ENCODE results near the gene STPG3. TPM values are rescaled to one million over a fixed set of nuclear protein-coding genes. Genes with fewer than 3 reads are reported as not detected.

STPG3 gene
- total and polyA plus RNA-seq, 3 donors from 2014 or later = 14.6 to 58.9 (median 34.1) TPM

- no peak overlapping the region for H3K4me3 ChIP-seq
- intact Hi-C loops (cut with DNase I; ENCODE audit: low total_unique reads) = no loop called here
- peaks cover 12% of the 10 kb centered on the region for H3K4me1 ChIP-seq
- no peaks in the 10 kb centered on the region for H3K9me3 ChIP-seq
- H3K27ac ChIP-seq = peak overlapping the region in 1 of 2 donors; percentile 89
- no peak for DNase-seq
- no peaks in the 10 kb centered on the region for H3K27me3 ChIP-seq
- TF ChIP-seq POLR2A (IDR thresholded peaks at IDR 0.05) (no peak), CTCF (IDR thresholded peaks at IDR 0.05) (no peak)
- WGBS, 2 donors = 82 to 90% methylated on average over 22 to 23 of the region's 24 CpGs
- H3K36me3 ChIP-seq (ENCODE audit: low read depth, missing control alignments) = no peaks in the 10 kb centered on the region
Observed at GRCh38 chr9:137275588-137276472, 24.7 kb downstream of the STPG3 start.

- intact Hi-C loops (cut with DNase I; ENCODE audit: low total_unique reads) = no loop called here
Observed at GRCh38 chr9:137276473-137277328, 25.6 kb downstream of the STPG3 start.

GRCh38 chr9:137277329-137278041 lies 26.4 kb downstream of the STPG3 start, which contains the start of gene TOR4A:
TSS of gene TOR4A (plus strand) at chr9:137277726. CDS start at chr9:137278690, 964 bp downstream.
- intact Hi-C loops (cut with DNase I; ENCODE audit: low total_unique reads) = no loop called here
- H3K9me3 ChIP-seq = no peaks in the 10 kb centered on the region
- peak within 1 kb of the TSS; percentile 40 to 59 for H3K4me3 ChIP-seq
- peak; percentile 68 for DNase-seq
- peak within 1 kb of the TSS; percentile 78 to 89 for H3K27ac ChIP-seq
- TF ChIP-seq POLR2A (IDR thresholded peaks at IDR 0.05) (no peak), CTCF (IDR thresholded peaks at IDR 0.05) (no peak)
- H3K36me3 ChIP-seq (ENCODE audit: low read depth, missing control alignments) = no peaks in the 10 kb centered on the region
- H3K4me1 ChIP-seq = peaks cover 12% of the 10 kb centered on the region
- no peaks in the 10 kb centered on the region for H3K27me3 ChIP-seq
- 20 to 42% methylated on average over 9 to 25 of the region's 25 CpGs for WGBS, 2 donors

More at GRCh38 chr9:137276473-137277328, 25.6 kb downstream of the STPG3 start:
- Histone ChIP-seq H3K36me3 (ENCODE audit: low read depth, missing control alignments) (no peaks in the 10 kb centered on the region), H3K27ac (peak overlapping the region; percentile 78 to 89), H3K9me3 (no peaks in the 10 kb centered on the region), H3K27me3 (no peaks in the 10 kb centered on the region), H3K4me1 (peaks cover 12% of the 10 kb centered on the region), H3K4me3 (peak overlapping the region in 1 of 2 donors; percentile 59)
- TF ChIP-seq CTCF (IDR thresholded peaks at IDR 0.05) (no peak), POLR2A (IDR thresholded peaks at IDR 0.05) (no peak)
- WGBS, 2 donors = 14 to 48% methylated on average over 11 to 27 of the region's 30 CpGs
- peak; percentile 83 for DNase-seq

- no peak for DNase-seq
- WGBS, 2 donors = 11 to 20% methylated on average over 3 to 44 of the region's 54 CpGs
- Histone ChIP-seq H3K36me3 (ENCODE audit: low read depth, missing control alignments) (no peaks in the 10 kb centered on the region), H3K9me3 (no peaks in the 10 kb centered on the region), H3K4me3 (peak overlapping the region; percentile 40 to 59), H3K4me1 (peaks cover 12% of the 10 kb centered on the region), H3K27me3 (no peaks in the 10 kb centered on the region), H3K27ac (peak overlapping the region; percentile 78 to 89)
- TF ChIP-seq POLR2A (IDR thresholded peaks at IDR 0.05) (no peak), CTCF (IDR thresholded peaks at IDR 0.05) (no peak)
- intact Hi-C loops (cut with DNase I; ENCODE audit: low total_unique reads) = no loop called here
Observed at GRCh38 chr9:137278061-137278701, 27.1 kb downstream of the STPG3 start.
